ENCODE measurements around the gene TSPAN17. TPM values are rescaled to one million over a fixed set of nuclear protein-coding genes. Genes with fewer than 3 reads are reported as not detected.

Gene TSPAN17
- total and polyA plus RNA-seq, 2 experiments from 2014 or later = 11.7 to 52.1 TPM

GRCh38 chr5:176652136-176652535 lies 4.9 kb downstream of the TSPAN17 start:
- H3K27me3 ChIP-seq (ENCODE audit: insufficient read depth) = no peaks in the 10 kb centered on the region
- H3K9me3 Mint-ChIP-seq = no peaks in the 10 kb centered on the region
- H3K27ac Mint-ChIP-seq = no peak overlapping the region
- H4K20me1 ChIP-seq (replicated peaks; ENCODE audit: insufficient read depth) = no peaks in the 10 kb centered on the region
- no peaks in the 10 kb centered on the region; the same call in 1 of the 2 replicates for H3K9me2 ChIP-seq (ENCODE audit: insufficient read depth)
- peaks cover 8% of the 10 kb centered on the region; the same call in 2 of the 3 replicates for H3K36me3 Mint-ChIP-seq (ENCODE audit: low read depth)
- peaks cover 5% of the 10 kb centered on the region for H3K27me3 Mint-ChIP-seq (ENCODE audit: insufficient read depth, low read depth, poor library complexity)
- H3K4me1 Mint-ChIP-seq = peaks cover 33% of the 10 kb centered on the region
- ATAC-seq (no peak; the same call in 2 of the 3 replicates), DNase-seq (ENCODE audit: low spot score) (peak; percentile 59)
- no peaks in the 10 kb centered on the region for H3F3A ChIP-seq (replicated peaks; ENCODE audit: low read depth)
- no peak overlapping the region for H3K27ac ChIP-seq (ENCODE audit: low read depth)
- TF ChIP-seq ZNF331 (CRISPR knock-in tag; IDR thresholded peaks at IDR 0.05; ENCODE audit: low read depth) (no peak), CTCF (conservative IDR thresholded peaks at IDR 0.05; ENCODE audit: low read depth in 2 of 2) (no peak), EZH2 (IDR thresholded peaks at IDR 0.05; ENCODE audit: low read depth, unreplicated experiment) (no peak), REST (IDR thresholded peaks at IDR 0.05; ENCODE audit: unreplicated experiment) (no peak), JUNB (IDR thresholded peaks at IDR 0.05; ENCODE audit: unreplicated experiment) (no peak), EZH2phosphoT487 (IDR thresholded peaks at IDR 0.05; ENCODE audit: unreplicated experiment) (no peak), ZNF114 (CRISPR knock-in tag; IDR thresholded peaks at IDR 0.05) (no peak), NANOG (IDR thresholded peaks at IDR 0.05; ENCODE audit: borderline replicate concordance) (no peak), STAT1 (IDR thresholded peaks at IDR 0.05; ENCODE audit: unreplicated experiment) (no peak), CREB1 (CRISPR knock-in tag; IDR thresholded peaks at IDR 0.05; ENCODE audit: low read depth) (no peak), POLR2AphosphoS5 (IDR thresholded peaks at IDR 0.05; ENCODE audit: low read depth) (no peak)
- TF ChIP-seq, protein P1, sequence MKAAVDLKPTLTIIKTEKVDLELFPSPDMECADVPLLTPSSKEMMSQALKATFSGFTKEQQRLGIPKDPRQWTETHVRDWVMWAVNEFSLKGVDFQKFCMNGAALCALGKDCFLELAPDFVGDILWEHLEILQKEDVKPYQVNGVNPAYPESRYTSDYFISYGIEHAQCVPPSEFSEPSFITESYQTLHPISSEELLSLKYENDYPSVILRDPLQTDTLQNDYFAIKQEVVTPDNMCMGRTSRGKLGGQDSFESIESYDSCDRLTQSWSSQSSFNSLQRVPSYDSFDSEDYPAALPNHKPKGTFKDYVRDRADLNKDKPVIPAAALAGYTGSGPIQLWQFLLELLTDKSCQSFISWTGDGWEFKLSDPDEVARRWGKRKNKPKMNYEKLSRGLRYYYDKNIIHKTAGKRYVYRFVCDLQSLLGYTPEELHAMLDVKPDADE (IDR thresholded peaks at IDR 0.05) = no peak
- TF ChIP-seq, protein P2, sequence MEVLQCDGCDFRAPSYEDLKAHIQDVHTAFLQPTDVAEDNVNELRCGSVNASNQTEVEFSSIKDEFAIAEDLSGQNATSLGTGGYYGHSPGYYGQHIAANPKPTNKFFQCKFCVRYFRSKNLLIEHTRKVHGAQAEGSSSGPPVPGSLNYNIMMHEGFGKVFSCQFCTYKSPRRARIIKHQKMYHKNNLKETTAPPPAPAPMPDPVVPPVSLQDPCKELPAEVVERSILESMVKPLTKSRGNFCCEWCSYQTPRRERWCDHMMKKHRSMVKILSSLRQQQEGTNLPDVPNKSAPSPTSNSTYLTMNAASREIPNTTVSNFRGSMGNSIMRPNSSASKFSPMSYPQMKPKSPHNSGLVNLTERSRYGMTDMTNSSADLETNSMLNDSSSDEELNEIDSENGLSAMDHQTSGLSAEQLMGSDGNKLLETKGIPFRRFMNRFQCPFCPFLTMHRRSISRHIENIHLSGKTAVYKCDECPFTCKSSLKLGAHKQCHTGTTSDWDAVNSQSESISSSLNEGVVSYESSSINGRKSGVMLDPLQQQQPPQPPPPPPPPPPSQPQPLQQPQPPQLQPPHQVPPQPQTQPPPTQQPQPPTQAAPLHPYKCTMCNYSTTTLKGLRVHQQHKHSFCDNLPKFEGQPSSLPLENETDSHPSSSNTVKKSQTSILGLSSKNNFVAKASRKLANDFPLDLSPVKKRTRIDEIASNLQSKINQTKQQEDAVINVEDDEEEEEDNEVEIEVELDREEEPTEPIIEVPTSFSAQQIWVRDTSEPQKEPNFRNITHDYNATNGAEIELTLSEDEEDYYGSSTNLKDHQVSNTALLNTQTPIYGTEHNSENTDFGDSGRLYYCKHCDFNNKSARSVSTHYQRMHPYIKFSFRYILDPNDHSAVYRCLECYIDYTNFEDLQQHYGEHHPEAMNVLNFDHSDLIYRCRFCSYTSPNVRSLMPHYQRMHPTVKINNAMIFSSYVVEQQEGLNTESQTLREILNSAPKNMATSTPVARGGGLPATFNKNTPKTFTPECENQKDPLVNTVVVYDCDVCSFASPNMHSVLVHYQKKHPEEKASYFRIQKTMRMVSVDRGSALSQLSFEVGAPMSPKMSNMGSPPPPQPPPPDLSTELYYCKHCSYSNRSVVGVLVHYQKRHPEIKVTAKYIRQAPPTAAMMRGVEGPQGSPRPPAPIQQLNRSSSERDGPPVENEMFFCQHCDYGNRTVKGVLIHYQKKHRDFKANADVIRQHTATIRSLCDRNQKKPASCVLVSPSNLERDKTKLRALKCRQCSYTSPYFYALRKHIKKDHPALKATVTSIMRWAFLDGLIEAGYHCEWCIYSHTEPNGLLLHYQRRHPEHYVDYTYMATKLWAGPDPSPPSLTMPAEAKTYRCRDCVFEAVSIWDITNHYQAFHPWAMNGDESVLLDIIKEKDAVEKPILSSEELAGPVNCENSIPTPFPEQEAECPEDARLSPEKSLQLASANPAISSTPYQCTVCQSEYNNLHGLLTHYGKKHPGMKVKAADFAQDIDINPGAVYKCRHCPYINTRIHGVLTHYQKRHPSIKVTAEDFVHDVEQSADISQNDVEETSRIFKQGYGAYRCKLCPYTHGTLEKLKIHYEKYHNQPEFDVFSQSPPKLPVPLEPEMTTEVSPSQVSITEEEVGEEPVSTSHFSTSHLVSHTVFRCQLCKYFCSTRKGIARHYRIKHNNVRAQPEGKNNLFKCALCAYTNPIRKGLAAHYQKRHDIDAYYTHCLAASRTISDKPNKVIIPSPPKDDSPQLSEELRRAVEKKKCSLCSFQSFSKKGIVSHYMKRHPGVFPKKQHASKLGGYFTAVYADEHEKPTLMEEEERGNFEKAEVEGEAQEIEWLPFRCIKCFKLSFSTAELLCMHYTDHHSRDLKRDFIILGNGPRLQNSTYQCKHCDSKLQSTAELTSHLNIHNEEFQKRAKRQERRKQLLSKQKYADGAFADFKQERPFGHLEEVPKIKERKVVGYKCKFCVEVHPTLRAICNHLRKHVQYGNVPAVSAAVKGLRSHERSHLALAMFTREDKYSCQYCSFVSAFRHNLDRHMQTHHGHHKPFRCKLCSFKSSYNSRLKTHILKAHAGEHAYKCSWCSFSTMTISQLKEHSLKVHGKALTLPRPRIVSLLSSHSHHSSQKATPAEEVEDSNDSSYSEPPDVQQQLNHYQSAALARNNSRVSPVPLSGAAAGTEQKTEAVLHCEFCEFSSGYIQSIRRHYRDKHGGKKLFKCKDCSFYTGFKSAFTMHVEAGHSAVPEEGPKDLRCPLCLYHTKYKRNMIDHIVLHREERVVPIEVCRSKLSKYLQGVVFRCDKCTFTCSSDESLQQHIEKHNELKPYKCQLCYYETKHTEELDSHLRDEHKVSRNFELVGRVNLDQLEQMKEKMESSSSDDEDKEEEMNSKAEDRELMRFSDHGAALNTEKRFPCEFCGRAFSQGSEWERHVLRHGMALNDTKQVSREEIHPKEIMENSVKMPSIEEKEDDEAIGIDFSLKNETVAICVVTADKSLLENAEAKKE (CRISPR knock-in tag; IDR thresholded peaks at IDR 0.05) = no peak
- H3K79me2 ChIP-seq (replicated peaks; ENCODE audit: insufficient read depth) = peaks cover 35% of the 10 kb centered on the region
- peaks cover 10% of the 10 kb centered on the region; the same call in 1 of the 2 replicates for H3K4me1 ChIP-seq (ENCODE audit: insufficient read depth)
- H3K4me2 ChIP-seq = no peak overlapping the region
- no peak overlapping the region for H3K4me3 ChIP-seq
- no peaks in the 10 kb centered on the region for H3K36me3 ChIP-seq (ENCODE audit: insufficient read depth)
- H3K4me3 Mint-ChIP-seq = no peak overlapping the region
- H2AFZ ChIP-seq = no peak overlapping the region
